Mucosa of descending colon (tissue), 3 donors: Measurements from ENCODE around the gene ADCY5. TPM values are rescaled to one million over a fixed set of nuclear protein-coding genes. Genes with fewer than 3 reads are reported as not detected.

Source experiments
- ATAC-seq: fragments of 200-7000 bp; cut with Tn5 transposase; one replicate; pipeline ENCODE4 v1.9.1; 2020; ENCODE audit warnings: mild to moderate bottlenecking, moderate library complexity
- DNase-seq, 3 donors: peaks; one replicate each; pipeline ENCODE4 v3.0.0-alpha.2; 2020
- H3K36me3 ChIP-seq: fragments of 200-600 bp; one replicate; pipeline ENCODE4 v1.8.0; 2021; ENCODE audit warnings: low read depth, mild to moderate bottlenecking
- H3K4me1 ChIP-seq: fragments of 200-600 bp; one replicate; pipeline ENCODE4 v1.8.0; 2021; ENCODE audit warnings: low read depth, mild to moderate bottlenecking
- H3K4me3 ChIP-seq: fragments of 200-600 bp; one replicate; pipeline ENCODE4 v1.8.0; 2021; ENCODE audit warnings: mild to moderate bottlenecking
- H3K9me3 ChIP-seq: fragments of 200-600 bp; one replicate; pipeline ENCODE4 v1.8.0; 2021; ENCODE audit warnings: mild to moderate bottlenecking
- CTCF ChIP-seq: fragments of 200-600 bp; IDR thresholded peaks from one replicate; pipeline ENCODE4 v1.8.0; 2022; ENCODE audit warnings: antibody characterized with exemption, mild to moderate bottlenecking
- intact Hi-C, 2 donors: fragments of 100-400 bp; cut with DNase I in 1 of 2; cut with micrococcal nuclease in 1 of 2; formaldehyde crosslinking; loops; one replicate each; pipeline versions ENCODE4 v1.11.0 to v1.11.1; 2022; cut with DNase I, micrococcal nuclease
- total RNA-seq, 3 donors: library from RNA; stranded (reverse); fragmentation: NEBNext Ultra II Directional in 2 of 3; extraction: Animal tissue kit (Norgen Biotek cat#: 25700) in 2 of 3; gene quantifications; one replicate each; pipeline versions ENCODE4 v1.2.1 to v1.2.4, GENCODE V29; 2021 to 2023
- donor health status: DM: no; HTN: no; CAD: no; lungs with moderate emphysema.
- donor health status: DM: no; HTN: no; CAD: no.
- donor health status: DM: no; HTN: yes; CAD: no.

ADCY5 gene
- total RNA-seq, 3 donors from 2014 or later = 7.8 to 72.6 (median 12.6) TPM

GRCh38 chr3:123457841-123458240, 9.0 kb upstream of the ADCY5 start:
- TF ChIP-seq CTCF = no peak
- H3K36me3 ChIP-seq = no peaks in the 10 kb centered on the region
- no peaks in the 10 kb centered on the region for H3K9me3 ChIP-seq
- ATAC-seq (no peak), DNase-seq (no peak)
- intact Hi-C loops = no loop called here
- H3K4me3 ChIP-seq = no peak overlapping the region
- no peaks in the 10 kb centered on the region for H3K4me1 ChIP-seq

- peaks cover 8% of the 10 kb centered on the region for H3K4me1 ChIP-seq
- no peak overlapping the region for H3K4me3 ChIP-seq
- intact Hi-C loops = no loop called here
- ATAC-seq (no peak), DNase-seq (no peak)
- no peaks in the 10 kb centered on the region for H3K9me3 ChIP-seq
- H3K36me3 ChIP-seq = no peaks in the 10 kb centered on the region
- no peak for TF ChIP-seq CTCF
Measured at GRCh38 chr3:123453675-123454074, 4.8 kb upstream of the ADCY5 start.

- Histone ChIP-seq H3K9me3 (no peaks in the 10 kb centered on the region), H3K4me3 (no peak overlapping the region), H3K36me3 (no peaks in the 10 kb centered on the region), H3K4me1 (peaks cover 12% of the 10 kb centered on the region)
- TF ChIP-seq CTCF = no peak
- ATAC-seq (no peak), DNase-seq (no peak)
- intact Hi-C loops = no loop called here
Measured at GRCh38 chr3:123451186-123451585, 2.3 kb upstream of the ADCY5 start.

- no peak for TF ChIP-seq CTCF
- intact Hi-C loops = no loop called here
Measured at GRCh38 chr3:123449997-123450604, 1.2 kb upstream of the ADCY5 start.

GRCh38 chr3:123449102-123449996, 459 bp upstream of the ADCY5 start:
- no peaks in the 10 kb centered on the region for H3K9me3 ChIP-seq
- intact Hi-C loops = no loop called here

More at GRCh38 chr3:123449997-123450604, 1.2 kb upstream of the ADCY5 start:
- H3K9me3 ChIP-seq = no peaks in the 10 kb centered on the region
- H3K4me1 ChIP-seq = peaks cover 12% of the 10 kb centered on the region
- ATAC-seq (no peak), DNase-seq (peak in 2 of 3 donors; percentile 19 to 38)
- no peaks in the 10 kb centered on the region for H3K36me3 ChIP-seq
- no peak overlapping the region for H3K4me3 ChIP-seq

More at GRCh38 chr3:123449102-123449996, 459 bp upstream of the ADCY5 start:
- H3K4me1 ChIP-seq = peaks cover 12% of the 10 kb centered on the region
- no peak for TF ChIP-seq CTCF
- no peak overlapping the region for H3K4me3 ChIP-seq
- DNase-seq (peak in 2 of 3 donors; percentile 23 to 63), ATAC-seq (peak; percentile 55)
- no peaks in the 10 kb centered on the region for H3K36me3 ChIP-seq
